H9 (cell line): Measurements from ENCODE around the gene APOL4. TPM values are rescaled to one million over a fixed set of nuclear protein-coding genes. Genes with fewer than 3 reads are reported as not detected.

ENCODE experiments used
- DNase-seq: peaks from one replicate; pipeline ENCODE4 v3.0.0-alpha.2; 2017
- H2AFZ ChIP-seq: one replicate; pipeline ENCODE4 v1.6.1; 2013; ENCODE audit warnings: mild to moderate bottlenecking, low read length, control low read depth, moderate library complexity
- H2AK5ac ChIP-seq: 2 replicates; pipeline ENCODE4 v1.6.1; 2013; ENCODE audit warnings: low read length, control low read depth, mixed read lengths; ENCODE audit not compliant: insufficient read length
- H2BK120ac ChIP-seq: one replicate; pipeline ENCODE4 v1.6.1; 2013; ENCODE audit warnings: low read depth, mild to moderate bottlenecking, low read length, control low read depth, inconsistent platforms; ENCODE audit not compliant: poor library complexity, severe bottlenecking
- H2BK12ac ChIP-seq: 2 replicates; pipeline ENCODE4 v1.6.1; 2013; ENCODE audit warnings: low read length, control low read depth, mixed read lengths, low read depth; ENCODE audit not compliant: insufficient read length
- H2BK15ac ChIP-seq: 2 replicates; pipeline ENCODE4 v1.6.1; 2013; ENCODE audit warnings: low read depth, low read length, control low read depth
- H2BK20ac ChIP-seq: one replicate; pipeline ENCODE4 v1.6.1; 2013; ENCODE audit warnings: low read depth, mild to moderate bottlenecking, low read length, control low read depth, inconsistent platforms; ENCODE audit not compliant: poor library complexity, severe bottlenecking
- H2BK5ac ChIP-seq: 2 replicates; pipeline ENCODE4 v1.6.1; 2013; ENCODE audit warnings: low read length, control low read depth, mixed read lengths; ENCODE audit not compliant: insufficient read length
- H3K14ac ChIP-seq: 2 replicates; pipeline ENCODE4 v1.6.1; 2013; ENCODE audit warnings: low read length, control low read depth; ENCODE audit not compliant: insufficient read depth
- H3K18ac ChIP-seq: 2 replicates; pipeline ENCODE4 v1.6.1; 2013; ENCODE audit warnings: low read depth, mild to moderate bottlenecking, mixed read lengths, low read length, control low read depth; ENCODE audit not compliant: insufficient read length
- H3K23ac ChIP-seq: 2 replicates; pipeline ENCODE4 v1.6.1; 2013; ENCODE audit warnings: low read length, control low read depth, mixed read lengths, low read depth; ENCODE audit not compliant: insufficient read length
- H3K23me2 ChIP-seq: 2 replicates; pipeline ENCODE4 v1.6.1; 2013; ENCODE audit warnings: low read depth, mild to moderate bottlenecking, mixed read lengths, low read length, control low read depth; ENCODE audit not compliant: insufficient read length, poor library complexity, severe bottlenecking
- H3K27ac ChIP-seq: 2 replicates; pipeline ENCODE4 v1.5.1; 2013; ENCODE audit warnings: low read length, control low read depth, mixed read lengths, low read depth; ENCODE audit not compliant: insufficient read length
- H3K27me3 ChIP-seq: 2 replicates; pipeline ENCODE4 v1.6.1; 2013; ENCODE audit warnings: low read length, control low read depth, inconsistent platforms; ENCODE audit not compliant: insufficient read depth
- H3K4ac ChIP-seq: 2 replicates; pipeline ENCODE4 v1.6.1; 2013; ENCODE audit warnings: low read depth, mild to moderate bottlenecking, control low read depth, inconsistent platforms, low read length, moderate library complexity
- H3K4me1 ChIP-seq: 2 replicates; pipeline ENCODE4 v1.6.1; 2013; ENCODE audit warnings: low read length, control low read depth, inconsistent platforms; ENCODE audit not compliant: insufficient read depth
- H3K4me2 ChIP-seq: 2 replicates; pipeline ENCODE4 v1.6.1; 2013; ENCODE audit warnings: low read length, control low read depth, mixed read lengths; ENCODE audit not compliant: insufficient read length, insufficient read depth
- H3K56ac ChIP-seq: 2 replicates; pipeline ENCODE4 v1.6.1; 2013; ENCODE audit warnings: low read depth, mild to moderate bottlenecking, mixed read lengths, low read length, control low read depth; ENCODE audit not compliant: insufficient read length
- H3K79me1 ChIP-seq: 2 replicates; pipeline ENCODE4 v1.6.1; 2013; ENCODE audit warnings: low read depth, mild to moderate bottlenecking, moderate library complexity, low read length, control low read depth, inconsistent platforms; ENCODE audit not compliant: insufficient read depth, poor library complexity, severe bottlenecking
- H3K79me2 ChIP-seq: 2 replicates; pipeline ENCODE4 v1.6.1; 2013; ENCODE audit warnings: low read length, control low read depth, inconsistent platforms; ENCODE audit not compliant: insufficient read depth
- H3K9ac ChIP-seq: 2 replicates; pipeline ENCODE4 v1.6.1; 2013; ENCODE audit warnings: low read length, control low read depth, mixed read lengths; ENCODE audit not compliant: insufficient read length; ENCODE audit errors: extremely low read depth
- H3K9me3 ChIP-seq: one replicate; pipeline ENCODE4 v1.6.1; 2013; ENCODE audit warnings: low read depth, low read length, inconsistent platforms; ENCODE audit not compliant: control insufficient read depth
- H3T11ph ChIP-seq: one replicate; pipeline ENCODE4 v1.6.1; 2013; ENCODE audit warnings: mild to moderate bottlenecking, low read length, control low read depth, inconsistent platforms
- H4K20me1 ChIP-seq: one replicate; pipeline ENCODE4 v1.6.1; 2013; ENCODE audit not compliant: control insufficient read depth, insufficient read length, insufficient read depth
- H4K5ac ChIP-seq: 2 replicates; pipeline ENCODE4 v1.6.1; 2013; ENCODE audit warnings: low read depth, mild to moderate bottlenecking, mixed read lengths, low read length, control low read depth; ENCODE audit not compliant: insufficient read length
- H4K8ac ChIP-seq: replicated peaks from 2 replicates; pipeline ENCODE4 v1.6.1; 2013; ENCODE audit warnings: low read length, control low read depth, mixed read lengths, low read depth; ENCODE audit not compliant: insufficient read length
- H4K91ac ChIP-seq: 2 replicates; pipeline ENCODE4 v1.6.1; 2013; ENCODE audit warnings: low read depth, mild to moderate bottlenecking, moderate library complexity, mixed read lengths, low read length, control low read depth; ENCODE audit not compliant: insufficient read length
- H3K27ac Mint-ChIP-seq, 3 experiments: 2 replicates in 2 of 3; 3 replicates in 1 of 3; pipeline ENCODE4 v1.8.0; 2020 to 2021; ENCODE audit warnings: mixed read lengths in 3 of 3, mild to moderate bottlenecking in 1 of 3, moderate library complexity in 1 of 3
- H3K27me3 Mint-ChIP-seq: 2 replicates; pipeline ENCODE4 v1.8.0; 2021; ENCODE audit warnings: low read depth, mild to moderate bottlenecking, moderate library complexity, mixed read lengths
- H3K36me3 Mint-ChIP-seq, 3 experiments: 2 replicates in 2 of 3; 3 replicates in 1 of 3; pipeline ENCODE4 v1.8.0; 2020 to 2021; ENCODE audit warnings: low read depth in 3 of 3, mixed read lengths in 3 of 3; ENCODE audit not compliant: insufficient read depth in 1 of 3
- H3K4me1 Mint-ChIP-seq, 2 experiments: 2 replicates each; pipeline ENCODE4 v1.8.0; 2020; ENCODE audit warnings: mixed read lengths in 2 of 2
- H3K4me3 Mint-ChIP-seq, 2 experiments: 2 replicates in 1 of 2; 3 replicates in 1 of 2; pipeline ENCODE4 v1.8.0; 2020 to 2021; ENCODE audit warnings: mild to moderate bottlenecking in 2 of 2, mixed read lengths in 2 of 2, moderate library complexity in 1 of 2
- H3K9me3 Mint-ChIP-seq, 2 experiments: 2 replicates in 1 of 2; 3 replicates in 1 of 2; pipeline ENCODE4 v1.8.0; 2020; ENCODE audit warnings: mild to moderate bottlenecking in 2 of 2, mixed read lengths in 2 of 2, moderate library complexity in 1 of 2
- CTCF ChIP-seq: fragments of 200-600 bp; sonication (generic); conservative IDR thresholded peaks from 3 replicates; pipeline ENCODE4 v1.8.0; 2021; ENCODE audit warnings: antibody characterized with exemption, mild to moderate bottlenecking
- WGBS: extraction: QIAGEN DNeasy Blood & Tissue Kit; methylation state at CpG from one replicate; pipeline ENCODE4 v1.1.7; 2013; ENCODE audit warnings: missing lambda C conversion rate, low lambda C conversion rate, mixed read lengths; ENCODE audit not compliant: insufficient read length; ENCODE audit errors: extremely low coverage; 5-methylcytosine and 5-hydroxymethylcytosine counted together
- total RNA-seq: library from RNA; stranded (reverse); gene quantifications from 2 replicates; pipeline ENCODE4 v1.2.1, GENCODE V29; 2021

The APOL4 gene
- total RNA-seq, 1 experiment from 2014 or later = not detected

- H2AK5ac ChIP-seq = no peak overlapping the region
- no peaks in the 10 kb centered on the region for H3K9me3 ChIP-seq
- H3K4me2 ChIP-seq = no peak overlapping the region
- no peak overlapping the region for H4K91ac ChIP-seq
- no peak overlapping the region for H3K27ac ChIP-seq
- H2BK5ac ChIP-seq = no peak overlapping the region
- H3K27me3 ChIP-seq = no peaks in the 10 kb centered on the region
- H3K23me2 ChIP-seq = no peaks in the 10 kb centered on the region
- H4K5ac ChIP-seq = no peak overlapping the region
- H4K8ac ChIP-seq = no peak overlapping the region
- Mint-ChIP-seq H3K27me3 (peaks cover 5% of the 10 kb centered on the region; the same call in 1 of the 2 replicates), H3K9me3 (peaks cover 5 to 6% of the 10 kb centered on the region in 2 experiments; a peak in 4 of 5 replicates), H3K4me1 (peaks cover 56 to 62% of the 10 kb centered on the region in 2 experiments), H3K4me3 (no peak overlapping the region), H3K27ac (no peak overlapping the region), H3K36me3 (peaks cover 2 to 8% (median 5%) of the 10 kb centered on the region in 3 experiments; a peak in 4 of 7 replicates)
- peaks cover 4% of the 10 kb centered on the region; the same call in 1 of the 2 replicates for H3K4me1 ChIP-seq
- H2BK120ac ChIP-seq = no peak overlapping the region
- H3K4ac ChIP-seq = no peak overlapping the region
- no peak overlapping the region for H3K14ac ChIP-seq
- no peak for TF ChIP-seq CTCF
- H2BK20ac ChIP-seq = no peak overlapping the region
- no CpG with 5 or more reads among the region's 3 CpGs for WGBS
- H3K79me2 ChIP-seq = no peaks in the 10 kb centered on the region
- no peak overlapping the region for H3K23ac ChIP-seq
- H4K20me1 ChIP-seq = no peaks in the 10 kb centered on the region
- H3T11ph ChIP-seq = no peak overlapping the region
- no peak overlapping the region for H2BK15ac ChIP-seq
- no peak overlapping the region for H2BK12ac ChIP-seq
- H3K9ac ChIP-seq = no peak overlapping the region
- no peak overlapping the region for H3K18ac ChIP-seq
- H3K56ac ChIP-seq = no peak overlapping the region
- no peaks in the 10 kb centered on the region for H3K79me1 ChIP-seq
- DNase-seq = no peak
- H2AFZ ChIP-seq = no peak overlapping the region
These were observed 8.0 kb downstream of the APOL4 start for GRCh38 chr22:36193577-36193976.
